Measurements from ENCODE around the gene PPP1R1B.
A peak's percentile ranks its signal among the peaks of the same experiment; 100 is the strongest.

PPP1R1B gene

DNA sequence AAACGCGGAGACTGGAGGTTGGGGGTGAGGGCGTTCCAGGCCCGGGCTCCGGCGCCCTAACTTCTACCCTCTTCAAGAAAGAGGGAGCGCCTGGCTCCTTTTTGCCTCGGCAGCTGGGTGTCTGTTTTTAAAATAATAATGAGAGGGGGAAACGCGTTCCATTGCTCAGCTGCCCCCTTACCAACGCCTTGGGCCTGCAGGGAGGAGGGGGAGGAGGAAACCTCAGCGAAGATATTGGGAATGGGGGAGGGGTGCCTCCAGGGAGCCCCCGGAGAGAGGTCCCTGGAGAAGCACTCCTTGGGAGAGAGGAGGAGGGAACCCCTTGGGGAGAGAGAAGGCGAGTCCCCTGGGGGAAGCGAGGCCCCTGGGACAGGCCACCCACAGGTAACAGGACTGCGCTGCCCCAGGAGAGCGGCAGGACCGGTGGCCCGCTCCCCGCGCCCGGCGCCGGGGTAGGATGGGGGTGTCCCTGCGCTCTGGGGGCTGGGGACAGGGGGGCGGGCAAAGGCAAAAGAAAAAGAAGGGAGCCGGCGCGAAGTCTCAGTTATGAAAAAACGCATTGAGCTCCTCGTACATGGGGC, 21.8 kb upstream of the PPP1R1B start:
- H3K4me3 ChIP-seq (ENCODE audit: low read depth, low read length), result no peak overlapping the region
- TF ChIP-seq, protein P1, sequence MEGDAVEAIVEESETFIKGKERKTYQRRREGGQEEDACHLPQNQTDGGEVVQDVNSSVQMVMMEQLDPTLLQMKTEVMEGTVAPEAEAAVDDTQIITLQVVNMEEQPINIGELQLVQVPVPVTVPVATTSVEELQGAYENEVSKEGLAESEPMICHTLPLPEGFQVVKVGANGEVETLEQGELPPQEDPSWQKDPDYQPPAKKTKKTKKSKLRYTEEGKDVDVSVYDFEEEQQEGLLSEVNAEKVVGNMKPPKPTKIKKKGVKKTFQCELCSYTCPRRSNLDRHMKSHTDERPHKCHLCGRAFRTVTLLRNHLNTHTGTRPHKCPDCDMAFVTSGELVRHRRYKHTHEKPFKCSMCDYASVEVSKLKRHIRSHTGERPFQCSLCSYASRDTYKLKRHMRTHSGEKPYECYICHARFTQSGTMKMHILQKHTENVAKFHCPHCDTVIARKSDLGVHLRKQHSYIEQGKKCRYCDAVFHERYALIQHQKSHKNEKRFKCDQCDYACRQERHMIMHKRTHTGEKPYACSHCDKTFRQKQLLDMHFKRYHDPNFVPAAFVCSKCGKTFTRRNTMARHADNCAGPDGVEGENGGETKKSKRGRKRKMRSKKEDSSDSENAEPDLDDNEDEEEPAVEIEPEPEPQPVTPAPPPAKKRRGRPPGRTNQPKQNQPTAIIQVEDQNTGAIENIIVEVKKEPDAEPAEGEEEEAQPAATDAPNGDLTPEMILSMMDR (IDR thresholded peaks at IDR 0.05; ENCODE audit: low read depth, low read length), result no peak
- DNase-seq (ENCODE audit: low read depth, low spot score), result no peak
- in situ Hi-C loops (cut with HindIII; ENCODE audit: low sequenced_read_pairs), result no loop called here

DNA sequence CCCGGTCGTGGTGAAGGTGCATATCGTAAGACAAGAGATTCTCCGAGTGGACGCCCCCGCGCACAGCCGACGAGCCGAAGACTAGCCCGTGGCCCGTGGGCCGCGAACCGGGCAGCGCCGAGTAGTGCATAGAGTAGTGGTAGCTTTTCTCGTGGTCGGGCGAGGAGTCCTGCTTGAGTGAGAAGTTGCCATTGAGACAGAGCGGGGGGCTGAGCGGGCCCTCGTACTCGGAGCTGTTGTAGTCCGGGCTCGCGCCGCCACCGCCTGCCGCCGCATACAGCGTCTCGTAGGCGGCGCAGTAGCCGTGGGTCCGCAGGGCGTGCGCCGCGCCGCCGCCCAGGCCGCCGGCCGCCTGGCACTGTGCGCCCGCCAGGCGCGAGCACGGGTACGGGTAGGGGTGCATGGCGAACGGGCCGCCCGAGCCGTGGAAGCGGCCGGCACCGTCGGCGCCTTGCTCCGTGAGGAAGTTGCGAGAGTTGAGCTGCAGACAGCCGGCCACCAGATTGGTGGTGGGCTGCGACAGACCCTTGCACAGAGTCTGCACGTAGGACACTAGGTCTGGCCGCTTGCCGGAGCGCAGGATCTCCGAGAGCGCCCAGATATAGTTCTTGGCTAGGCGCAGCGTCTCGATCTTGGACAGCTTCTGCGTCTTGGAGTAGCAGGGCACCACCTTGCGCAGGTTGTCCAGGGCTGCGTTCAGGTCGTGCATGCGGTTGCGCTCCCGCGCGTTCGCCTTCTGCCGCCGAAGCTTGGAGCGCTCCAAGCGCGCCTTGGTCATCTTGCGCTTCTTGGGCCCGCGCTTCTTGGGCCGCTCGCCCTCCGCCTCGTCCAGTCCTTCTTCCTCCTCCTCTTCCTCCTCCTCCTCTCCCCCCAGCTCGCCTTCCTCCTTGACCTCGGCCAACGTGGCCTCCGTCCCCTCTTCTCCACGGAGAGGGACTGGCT, 21.0 kb upstream of the PPP1R1B start:
- in situ Hi-C loops (cut with HindIII; ENCODE audit: low sequenced_read_pairs), result no loop called here
- no peak overlapping the region for H3K4me3 ChIP-seq (ENCODE audit: low read depth, low read length)
- TF ChIP-seq, protein P1 (IDR thresholded peaks at IDR 0.05; ENCODE audit: low read depth, low read length), result no peak
- DNase-seq (ENCODE audit: low read depth, low spot score), result peak; percentile 24

DNA sequence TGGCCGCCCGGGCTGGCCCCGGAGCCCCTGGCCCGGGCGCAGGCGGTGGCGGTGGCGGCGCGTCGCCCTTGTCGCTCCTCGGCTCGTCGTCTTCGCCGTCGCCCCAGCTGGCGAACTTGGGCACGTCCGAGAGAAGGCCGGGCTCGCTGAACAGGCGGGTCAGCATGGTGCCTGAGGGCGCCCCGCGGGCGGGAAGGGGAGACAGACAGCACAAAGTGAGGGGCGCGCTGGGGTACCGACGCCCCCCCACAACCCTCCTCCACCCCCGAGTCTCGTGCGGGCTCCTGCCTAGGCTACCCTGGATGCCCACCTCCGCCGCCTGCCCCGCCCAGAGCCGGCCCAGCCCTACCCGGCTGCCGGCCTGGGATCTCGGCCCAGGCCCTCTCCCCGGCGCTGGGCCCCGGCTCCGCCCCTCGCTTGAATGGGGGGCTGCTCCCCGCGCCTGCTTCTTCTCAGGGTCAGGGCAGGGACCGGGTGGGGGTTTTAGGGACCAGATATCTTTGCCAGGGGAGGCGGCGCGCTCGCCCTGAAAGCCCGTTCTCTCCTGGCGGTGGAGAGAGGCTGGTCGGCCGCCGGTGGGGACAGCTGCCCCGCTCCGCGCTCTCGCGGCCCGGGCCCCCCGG, 20.2 kb upstream of the PPP1R1B start:
- TF ChIP-seq, protein P1 (IDR thresholded peaks at IDR 0.05; ENCODE audit: low read depth, low read length), result no peak
- no peak overlapping the region for H3K4me3 ChIP-seq (ENCODE audit: low read depth, low read length)

DNA sequence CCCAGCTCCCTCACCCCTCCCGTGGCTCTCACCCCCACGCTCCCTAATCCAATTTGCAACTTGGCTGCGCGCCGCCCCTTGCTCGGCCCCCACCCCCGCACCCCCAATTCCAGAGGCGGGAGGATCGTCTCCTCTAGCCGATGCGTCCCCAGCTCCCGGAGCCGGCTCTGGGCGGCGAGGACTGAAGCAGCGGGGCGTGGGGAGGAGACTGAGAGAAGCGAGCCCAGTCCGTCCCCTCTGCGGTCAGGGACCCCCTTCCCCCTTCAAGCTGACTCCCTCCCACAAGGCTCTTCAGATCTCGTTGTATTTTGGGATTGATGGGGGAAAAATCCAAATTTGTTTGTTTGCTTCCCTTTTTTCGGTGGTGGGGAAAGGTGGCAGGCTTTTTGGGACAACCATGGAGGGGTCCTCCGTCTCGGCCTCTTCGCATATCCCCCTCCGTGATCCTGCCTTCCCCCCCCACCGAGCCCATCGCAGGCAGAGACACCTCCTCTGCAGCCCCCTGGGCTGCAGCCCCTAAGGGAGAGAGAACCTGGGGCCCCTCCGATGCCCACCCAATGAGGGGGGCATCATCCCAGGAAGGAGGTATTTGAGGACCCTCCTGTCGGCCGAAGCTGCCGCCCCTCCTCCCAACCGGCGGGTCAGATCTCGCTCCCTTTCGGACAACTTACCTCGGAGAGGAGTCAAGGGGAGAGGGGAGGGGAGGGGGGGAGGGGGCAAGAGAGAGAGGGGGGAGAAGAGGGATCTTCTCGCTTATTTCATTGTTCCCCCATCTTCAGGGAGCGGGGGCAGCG, 19.5 kb upstream of the PPP1R1B start:
- in situ Hi-C loops (cut with HindIII; ENCODE audit: low sequenced_read_pairs), result no loop called here
- DNase-seq (ENCODE audit: low read depth, low spot score), result no peak
- no peak overlapping the region for H3K4me3 ChIP-seq (ENCODE audit: low read depth, low read length)
- TF ChIP-seq, protein P1 (IDR thresholded peaks at IDR 0.05; ENCODE audit: low read depth, low read length), result no peak

More for the DNA sequence above, 20.2 kb upstream of the PPP1R1B start:
- no peak for DNase-seq (ENCODE audit: low read depth, low spot score)
- in situ Hi-C loops (cut with HindIII; ENCODE audit: low sequenced_read_pairs), result no loop called here

DNA sequence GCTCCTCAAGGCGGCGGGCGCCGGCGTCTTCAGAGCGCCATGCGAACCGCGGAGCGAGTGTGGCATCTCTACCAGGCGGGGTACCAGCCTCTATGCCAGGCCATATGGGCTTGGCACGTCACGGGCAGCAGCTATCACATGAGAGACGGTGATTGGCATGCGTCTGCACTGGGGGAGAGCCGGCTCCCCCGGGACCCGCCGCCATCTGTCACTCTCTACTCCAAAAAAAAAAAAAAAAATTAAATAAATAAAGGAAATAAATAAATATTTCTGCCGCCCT, 19.0 kb upstream of the PPP1R1B start, which contains the start of gene NEUROD2:
NEUROD2 (minus strand) TSS at position 70 of the 280 bp plus-strand sequence. CDS start 1,321 bp downstream, outside the sequence.
- DNase-seq (ENCODE audit: low read depth, low spot score), result no peak
- no peak within 1 kb of the TSS for H3K4me3 ChIP-seq (ENCODE audit: low read depth, low read length)
- TF ChIP-seq, protein P1 (IDR thresholded peaks at IDR 0.05; ENCODE audit: low read depth, low read length), result no peak
- in situ Hi-C loops (cut with HindIII; ENCODE audit: low sequenced_read_pairs), result no loop called here
